H1 (cell line): ENCODE results near the gene RAPGEF1. TPM values are rescaled to one million over a fixed set of nuclear protein-coding genes. Genes with fewer than 3 reads are reported as not detected.

Experiments used
- CBX5 ChIP-seq: fragments of 300-800, 300-1000 bp; sonication (generic); IDR thresholded peaks from 2 replicates; pipeline ENCODE4 v1.7.1; 2016; ENCODE audit warnings: antibody characterized with exemption, low read length, low read depth
- RXRA ChIP-seq: IDR thresholded peaks from 2 replicates; pipeline ENCODE4 v1.6.1; 2011; ENCODE audit warnings: low read depth, mild to moderate bottlenecking, low read length, moderate library complexity; ENCODE audit not compliant: insufficient read depth
- polyA plus RNA-seq, 7 experiments: library from polyadenylated mRNA; depleted of rRNA in 3 of 7; stranded (reverse) in 5 of 7; unstranded in 2 of 7; fragments of >200 nt in 5 of 7; fragments of 200-250 nt in 2 of 7; gene quantifications; 1 replicate in 5 of 7; 2 replicates in 1 of 7; 4 replicates in 1 of 7; pipeline versions ENCODE4 v1.2.1 to v1.2.3, GENCODE V29; 2011 to 2013; ENCODE audit warnings: missing spikeins in 2 of 7, mixed read lengths in 2 of 7
- total RNA-seq: library from RNA; stranded (reverse); fragmentation: NEBNext Ultra II Directional; extraction: Animal tissue kit (Norgen Biotek cat#: 25700); gene quantifications from 2 replicates; pipeline ENCODE4 v1.2.1, GENCODE V29; 2021

RAPGEF1 gene
- total and polyA plus RNA-seq, 2 of the 8 experiments (the other 6 are each of a cell fraction or from before 2014, with no cell fraction given), result 29.7 to 78.9 TPM

DNA sequence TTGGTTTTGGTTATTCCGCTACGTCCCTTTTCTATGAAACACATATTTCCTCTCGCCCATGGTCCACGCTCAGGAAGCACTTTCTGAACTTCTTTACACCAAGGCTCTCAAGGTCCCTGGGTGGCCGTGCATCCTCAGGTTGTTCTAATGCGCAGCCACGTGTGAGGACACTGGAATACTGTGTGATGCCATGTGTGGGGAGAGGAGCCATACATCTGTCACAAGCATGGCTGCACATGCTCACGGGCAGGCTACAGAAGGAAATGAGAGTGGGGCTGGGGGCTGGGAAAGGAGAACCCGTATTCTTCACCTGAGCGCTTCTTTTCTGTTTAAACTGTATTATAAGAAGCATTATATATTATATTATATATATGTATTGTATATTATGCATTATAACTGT, 157.8 kb downstream of the RAPGEF1 start (continued):
- TF ChIP-seq RXRA (no peak), CBX5 (no peak)
- TF ChIP-seq, all 59 proteins: peak for 0
